ENCODE data around the gene BCORL1.

The BCORL1 gene

DNA sequence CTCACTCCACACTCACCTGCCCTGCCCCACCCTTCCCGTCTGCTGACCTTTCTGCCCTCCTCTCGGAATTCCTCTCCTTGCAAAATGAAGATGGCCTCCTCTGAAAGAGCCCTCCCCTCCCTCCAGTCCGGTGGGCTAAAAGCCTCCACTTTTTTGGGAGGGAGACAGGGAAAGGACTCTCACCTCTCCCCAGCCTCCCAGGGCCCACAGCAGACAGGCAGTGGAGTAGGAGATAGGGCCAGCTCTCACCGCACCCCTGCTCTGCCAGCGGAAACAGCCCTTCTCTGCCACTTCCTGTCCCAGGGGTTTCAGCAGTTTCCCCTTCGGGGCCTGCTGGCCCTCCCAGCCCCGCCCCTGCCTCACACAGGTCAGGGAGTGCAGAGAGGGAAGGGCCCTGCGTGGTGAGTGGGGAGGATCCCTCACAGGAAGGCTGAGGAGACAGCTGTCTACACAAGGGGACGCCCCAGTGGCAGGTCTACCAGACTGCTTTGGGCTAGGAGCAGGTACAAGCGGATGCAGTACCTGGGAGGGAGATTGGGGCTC lies 109.6 kb downstream of the BCORL1 start:
- DNase-seq (ENCODE audit: low read depth in 2 of 2) = no peak

DNA sequence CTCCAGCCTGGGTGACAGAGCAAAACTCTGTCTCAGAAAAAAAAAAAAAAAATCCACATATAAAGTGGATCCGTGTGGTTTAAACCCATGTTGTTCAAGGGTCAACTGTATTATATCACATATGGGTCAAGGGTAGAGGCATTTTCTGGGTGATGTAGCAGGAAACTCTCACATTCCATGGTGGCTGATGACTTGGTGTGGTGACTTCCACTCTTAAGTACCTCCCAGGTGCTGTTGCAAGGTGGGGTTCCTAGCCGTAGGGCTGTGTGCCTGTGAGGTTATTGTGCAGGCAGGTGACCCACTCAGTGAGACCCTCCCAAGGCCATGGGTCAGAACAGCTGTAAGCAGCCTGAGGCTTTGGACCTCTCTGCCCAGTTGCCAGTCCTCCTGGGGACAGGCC lies 110.8 kb downstream of the BCORL1 start:
- DNase-seq (ENCODE audit: low read depth in 2 of 2) = no peak

DNA sequence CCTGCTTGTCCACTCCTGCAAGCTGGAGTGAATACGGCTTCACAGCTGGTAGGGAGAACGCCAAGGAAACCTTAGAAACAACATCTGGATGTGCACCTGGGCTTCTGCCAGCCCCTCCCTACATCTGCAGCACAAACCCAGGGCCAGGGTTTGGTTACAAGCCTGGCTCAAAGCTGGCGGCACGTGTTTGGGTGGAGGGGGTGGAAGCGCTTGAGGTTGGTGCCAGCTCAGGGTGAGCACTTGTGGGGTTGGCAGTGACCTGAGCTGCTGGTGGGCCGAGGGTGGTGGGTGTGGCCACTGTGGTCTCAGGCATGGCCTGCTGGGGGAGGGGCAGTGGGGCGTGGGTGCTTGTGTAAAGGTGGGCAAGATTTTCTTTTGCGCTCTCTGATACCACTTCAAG lies 112.3 kb downstream of the BCORL1 start:
- no peak for DNase-seq (ENCODE audit: low read depth in 2 of 2)

DNA sequence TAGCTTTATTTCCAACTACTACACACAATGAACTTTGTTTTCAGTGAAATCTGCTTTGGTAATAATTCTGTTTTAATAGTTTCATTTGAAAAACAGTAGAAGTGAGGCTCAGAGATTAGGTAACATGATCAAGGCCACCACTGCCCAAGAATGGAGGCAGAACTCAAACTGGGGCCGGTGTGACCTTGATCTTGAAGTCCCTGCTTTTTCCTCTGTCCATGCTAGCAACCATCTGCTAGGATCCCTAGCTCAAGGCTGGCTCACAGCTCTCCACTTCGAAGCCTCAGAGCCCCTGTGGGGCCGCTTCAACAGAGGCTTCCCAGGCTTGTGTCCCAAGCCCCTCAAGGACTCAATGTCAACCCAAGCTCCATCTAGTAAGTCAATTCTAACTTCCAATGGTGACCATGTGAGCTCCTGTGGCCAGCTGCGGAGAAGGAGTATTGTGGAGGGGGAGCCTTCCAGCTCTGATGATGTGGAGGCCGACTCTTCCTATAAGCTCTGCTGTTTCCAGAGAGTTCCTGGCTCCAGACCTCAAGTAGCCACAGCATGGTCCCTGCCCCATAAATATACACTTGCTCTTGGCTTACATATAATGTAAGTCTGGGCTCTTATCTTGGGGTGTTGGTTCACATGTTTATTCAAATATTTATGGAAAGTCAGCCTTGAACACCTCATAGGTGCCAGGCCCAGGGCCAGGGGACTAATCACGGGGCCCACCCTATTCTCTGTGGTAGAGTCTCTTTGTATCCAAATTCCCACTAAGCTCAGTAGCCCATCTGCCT lies 113.0 kb downstream of the BCORL1 start:
- no peak for DNase-seq (ENCODE audit: low read depth in 2 of 2)

DNA sequence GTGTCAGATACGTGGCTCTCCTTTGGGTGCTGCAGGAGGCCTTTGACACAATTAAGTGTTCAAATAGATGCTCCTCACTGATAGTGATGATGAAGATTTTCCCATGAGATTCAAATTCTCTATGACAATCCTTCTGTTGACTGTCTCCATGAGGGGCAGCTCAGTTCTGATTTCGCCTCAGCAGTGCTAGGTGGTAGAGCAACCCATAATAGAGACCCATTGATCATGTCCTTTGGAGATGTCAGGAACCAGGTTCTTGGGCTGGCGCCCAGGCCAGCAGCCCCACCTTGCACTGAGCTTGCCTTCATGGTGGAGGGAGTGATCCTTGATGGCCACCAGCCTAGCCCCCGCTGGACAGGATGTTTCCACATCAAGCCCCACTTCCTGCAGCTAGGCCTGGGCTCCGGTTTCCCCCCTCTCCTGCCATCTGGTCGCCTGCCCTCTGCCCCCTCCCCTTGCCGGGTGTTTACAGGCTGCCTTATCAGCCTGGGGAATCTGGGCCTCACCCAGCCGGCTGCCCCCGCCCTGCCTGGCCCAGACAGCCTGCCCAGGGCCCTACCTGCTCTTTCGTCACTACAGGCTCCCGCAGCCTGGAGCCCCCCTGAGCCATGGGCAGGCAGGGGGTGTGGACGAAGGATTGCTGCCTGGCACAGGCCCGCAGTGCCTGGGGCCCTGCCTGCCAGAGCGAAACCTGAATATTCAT lies 115.2 kb downstream of the BCORL1 start:
- no peak for DNase-seq (ENCODE audit: low read depth in 2 of 2)

DNA sequence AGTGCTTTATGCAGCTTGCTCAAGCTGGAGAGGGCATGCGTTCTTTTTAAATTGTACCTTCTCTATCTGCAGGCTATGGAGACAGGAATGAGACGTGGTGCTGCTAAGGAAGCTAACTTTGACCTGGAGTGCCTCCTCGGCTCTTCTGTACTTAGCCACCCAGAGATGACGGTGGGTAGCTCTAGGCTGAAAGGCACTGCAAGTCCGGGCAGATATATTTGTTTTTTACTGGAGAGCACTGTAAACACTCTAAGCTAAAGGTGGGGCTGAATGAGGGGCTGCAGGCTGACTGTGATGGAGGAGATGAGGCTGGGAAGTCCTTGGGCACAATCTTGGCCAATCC lies 115.7 kb downstream of the BCORL1 start:
- no peak for DNase-seq (ENCODE audit: low read depth in 2 of 2)

DNA sequence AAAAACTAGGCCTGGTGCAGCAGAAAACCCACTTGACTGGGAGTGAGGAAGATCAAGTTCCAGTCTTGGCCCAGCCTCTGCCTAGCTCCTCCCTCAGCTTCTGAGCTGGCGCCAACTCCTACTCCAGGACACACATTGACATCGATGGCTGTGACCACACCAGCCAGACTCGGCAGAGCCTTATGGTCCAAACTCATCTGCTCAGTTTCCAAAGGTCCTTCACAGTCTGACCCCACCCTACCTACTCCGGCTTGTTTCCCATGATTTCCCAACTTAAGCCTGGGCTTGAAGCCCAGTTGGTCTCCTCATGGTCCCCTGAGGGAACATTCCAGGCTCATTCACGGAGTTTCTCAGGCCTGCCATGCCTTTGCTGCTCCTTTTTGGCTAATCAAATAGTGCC lies 117.7 kb downstream of the BCORL1 start:
- peak; percentile 47 to 49 for DNase-seq (ENCODE audit: low read depth in 2 of 2)

DNA sequence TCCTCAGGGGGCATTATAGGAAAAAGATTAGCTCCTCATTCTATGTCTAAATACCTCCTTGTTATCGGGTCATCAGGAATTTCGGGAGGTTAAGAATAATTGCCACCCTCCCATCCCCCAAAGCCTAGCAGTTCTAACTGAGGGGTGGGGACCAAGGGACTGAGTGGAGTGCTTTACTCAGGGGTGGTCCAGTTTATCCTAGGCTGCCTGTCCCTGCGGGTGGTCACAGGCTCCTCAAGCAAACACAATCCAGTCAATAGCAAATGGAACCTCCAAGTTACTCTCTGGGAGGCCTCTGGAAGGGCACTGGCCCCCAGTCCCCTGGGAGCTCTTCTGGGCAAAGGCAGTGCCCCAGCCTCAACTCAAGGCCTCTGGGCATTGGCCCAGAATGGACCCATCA lies 121.2 kb downstream of the BCORL1 start:
- DNase-seq (ENCODE audit: low read depth in 2 of 2) = no peak

DNA sequence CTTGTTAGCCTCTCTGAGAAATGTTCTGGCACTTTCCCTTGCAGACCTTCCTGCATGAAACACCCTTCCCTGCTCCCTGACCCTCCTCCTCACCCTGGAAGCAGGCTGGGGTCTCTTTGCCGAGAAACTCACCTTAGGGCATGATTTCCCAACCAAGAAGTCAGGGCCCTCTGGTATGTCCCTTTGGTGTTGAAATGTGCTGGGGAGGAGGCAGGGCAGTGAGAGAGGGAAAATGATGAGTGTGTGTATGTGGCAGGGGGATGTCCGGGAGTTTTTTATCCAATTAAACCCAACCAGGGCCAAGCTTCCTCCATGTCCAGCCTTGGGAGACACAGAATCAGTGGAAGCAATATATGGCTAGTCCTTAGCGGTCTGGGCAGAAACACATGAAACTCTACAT lies 122.8 kb downstream of the BCORL1 start:
- no peak for DNase-seq (ENCODE audit: low read depth in 2 of 2)

DNA sequence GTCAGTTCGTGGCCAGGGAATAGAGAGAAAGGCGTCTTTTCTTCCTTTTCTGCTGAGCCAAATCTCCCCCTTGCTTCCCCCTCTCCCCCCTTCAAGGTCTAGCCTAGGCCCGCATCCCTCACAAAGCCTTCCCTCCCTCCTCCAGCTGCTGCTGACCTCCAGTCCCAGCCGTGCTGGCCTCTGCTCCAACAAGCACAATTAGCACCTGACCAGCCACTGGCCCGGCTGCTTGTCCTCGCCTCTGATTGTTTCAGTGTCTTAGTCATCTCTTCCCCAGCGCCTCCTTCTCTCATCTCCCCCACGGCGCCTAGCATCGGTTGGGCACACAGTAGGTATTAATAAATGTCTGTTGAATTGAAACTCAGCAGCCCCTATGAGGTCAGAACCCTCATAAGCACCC lies 123.6 kb downstream of the BCORL1 start:
- DNase-seq (ENCODE audit: low read depth in 2 of 2) = no peak

Data from fibroblast of skin of left biceps (primary cell).